T-helper 9 cell (primary cell): ENCODE data around the gene MT1B.
"Not testable (repeated sequence)": the region's sequence is repeated elsewhere in the genome, so short reads cannot be mapped to it uniquely, and the experiment has no call there.

Source experiments
- DNase-seq: peaks from one replicate; pipeline ENCODE4 v3.0.0-alpha.2; 2020

Gene MT1B

GRCh38 chr16:56637814-56638750 lies 13.6 kb upstream of the MT1B start, which contains the start of gene MT1A:
MT1A (plus strand) TSS chr16:56638666; CDS start chr16:56638739, 73 bp downstream.
- no peak for DNase-seq

GRCh38 chr16:56639045-56639444 lies 12.6 kb upstream of the MT1B start:
- no peak for DNase-seq

- DNase-seq: no peak
Measured at GRCh38 chr16:56640076-56640475, 11.6 kb upstream of the MT1B start.

GRCh38 chr16:56641166-56641565 lies 10.5 kb upstream of the MT1B start:
- DNase-seq: no peak

GRCh38 chr16:56643080-56643778 lies 8.5 kb upstream of the MT1B start:
- peak; percentile 57 for DNase-seq

GRCh38 chr16:56643833-56644232 lies 7.9 kb upstream of the MT1B start:
- no peak for DNase-seq

- no peak for DNase-seq
Measured at GRCh38 chr16:56645311-56645710, 6.4 kb upstream of the MT1B start.

- no peak for DNase-seq
Measured at GRCh38 chr16:56645838-56646237, 5.8 kb upstream of the MT1B start.

- no peak for DNase-seq
Measured at GRCh38 chr16:56647641-56648431, 3.9 kb upstream of the MT1B start.

GRCh38 chr16:56649271-56649670 lies 2.4 kb upstream of the MT1B start:
- DNase-seq: no peak

- no peak for DNase-seq
Measured at GRCh38 chr16:56649820-56650219, 1.9 kb upstream of the MT1B start.

- no peak for DNase-seq
Measured at GRCh38 chr16:56652600-56652999, 914 bp downstream of the MT1B start.

GRCh38 chr16:56653218-56653617 lies 1.5 kb downstream of the MT1B start:
- no peak for DNase-seq

GRCh38 chr16:56657555-56658326 lies 6.1 kb downstream of the MT1B start, which contains the start of gene MT1F:
MT1F (plus strand) TSS chr16:56657959; CDS start chr16:56658059, 100 bp downstream.
- DNase-seq: peak; percentile 67

- no peak for DNase-seq
Measured at GRCh38 chr16:56658327-56658875, 6.7 kb downstream of the MT1B start.

GRCh38 chr16:56662357-56663354 lies 11.0 kb downstream of the MT1B start:
- no peak for DNase-seq

GRCh38 chr16:56664506-56664905 lies 12.8 kb downstream of the MT1B start:
- no peak for DNase-seq

GRCh38 chr16:56665286-56666261 lies 13.9 kb downstream of the MT1B start:
- DNase-seq: not testable (repeated sequence)
